GM20431 (cell line): Measurements from ENCODE around the gene FOXK2.

Experiments used
- in situ Hi-C: fragments of 300-500 bp; cut with MseI, MboI; formaldehyde crosslinking; loops from one replicate; pipeline ENCODE4 v1.15.0; 2020; ENCODE audit warnings: low sequenced_read_pairs; ENCODE audit not compliant: unreplicated experiment

The FOXK2 gene

GRCh38 chr17:82627405-82627804 lies 107.9 kb downstream of the FOXK2 start:
- in situ Hi-C loops: no loop called here

GRCh38 chr17:82629748-82630147 lies 110.2 kb downstream of the FOXK2 start:
- in situ Hi-C loops: no loop called here

GRCh38 chr17:82630212-82630611 lies 110.7 kb downstream of the FOXK2 start:
- in situ Hi-C loops: no loop called here

- in situ Hi-C loops: no loop called here
These were observed 112.0 kb downstream of the FOXK2 start for GRCh38 chr17:82631544-82631943.

- in situ Hi-C loops: no loop called here
These were observed 112.9 kb downstream of the FOXK2 start for GRCh38 chr17:82632451-82632850.

- in situ Hi-C loops: no loop called here
These were observed 113.8 kb downstream of the FOXK2 start for GRCh38 chr17:82633343-82633742.

- in situ Hi-C loops: no loop called here
These were observed 117.4 kb downstream of the FOXK2 start for GRCh38 chr17:82636626-82637598.

GRCh38 chr17:82638183-82638773 lies 118.7 kb downstream of the FOXK2 start:
- in situ Hi-C loops: no loop called here

- in situ Hi-C loops: no loop called here
These were observed 120.1 kb downstream of the FOXK2 start for GRCh38 chr17:82639628-82640027.

GRCh38 chr17:82640036-82640435 lies 120.5 kb downstream of the FOXK2 start:
- in situ Hi-C loops: no loop called here

- in situ Hi-C loops: no loop called here
These were observed 122.5 kb downstream of the FOXK2 start for GRCh38 chr17:82642022-82642421.

- in situ Hi-C loops: no loop called here
These were observed 124.6 kb downstream of the FOXK2 start for GRCh38 chr17:82644148-82644547.

GRCh38 chr17:82645516-82645915 lies 126.0 kb downstream of the FOXK2 start:
- in situ Hi-C loops: no loop called here

- in situ Hi-C loops: no loop called here
These were observed 128.1 kb downstream of the FOXK2 start for GRCh38 chr17:82647593-82648164.

GRCh38 chr17:82648165-82648668 lies 128.7 kb downstream of the FOXK2 start, which contains the start of gene WDR45B:
Gene WDR45B, minus strand, starts transcription at chr17:82648444. Its CDS starts 104 bp downstream, at chr17:82648340.
- in situ Hi-C loops: no loop called here

- in situ Hi-C loops: no loop called here
These were observed 129.3 kb downstream of the FOXK2 start for GRCh38 chr17:82648742-82649331.

- in situ Hi-C loops: no loop called here
These were observed 130.1 kb downstream of the FOXK2 start for GRCh38 chr17:82649501-82650261.

- in situ Hi-C loops: no loop called here
These were observed 131.2 kb downstream of the FOXK2 start for GRCh38 chr17:82650723-82651122.

- in situ Hi-C loops: no loop called here
These were observed 134.4 kb downstream of the FOXK2 start for GRCh38 chr17:82653651-82654528.
